ENCODE data around the gene PRPF38A.

Gene PRPF38A

GRCh38 chr1:52393174-52393573 lies 11.2 kb upstream of the PRPF38A start:
- no peak for DNase-seq (ENCODE audit: low read depth in 2 of 3, low spot score in 1 of 3)

GRCh38 chr1:52399629-52400028 lies 4.8 kb upstream of the PRPF38A start:
- DNase-seq (ENCODE audit: low read depth in 2 of 3, low spot score in 1 of 3) = no peak

- DNase-seq (ENCODE audit: low read depth in 2 of 3, low spot score in 1 of 3) = no peak
Measured at GRCh38 chr1:52400131-52400530, 4.3 kb upstream of the PRPF38A start.

- DNase-seq (ENCODE audit: low read depth in 2 of 3, low spot score in 1 of 3) = no peak
Measured at GRCh38 chr1:52402860-52403240, 1.6 kb upstream of the PRPF38A start.

- peak; percentile 37 to 56 (median 37) for DNase-seq (ENCODE audit: low read depth in 2 of 3, low spot score in 1 of 3)
Measured at GRCh38 chr1:52403566-52404115, 761 bp upstream of the PRPF38A start.

- DNase-seq (ENCODE audit: low read depth in 2 of 3, low spot score in 1 of 3) = no peak
Measured at GRCh38 chr1:52404975-52405338, 555 bp downstream of the PRPF38A start.

GRCh38 chr1:52413410-52413989 lies 9.1 kb downstream of the PRPF38A start:
- no peak for DNase-seq (ENCODE audit: low read depth in 2 of 3, low spot score in 1 of 3)

GRCh38 chr1:52414942-52415341 lies 10.5 kb downstream of the PRPF38A start:
- DNase-seq (ENCODE audit: low read depth in 2 of 3, low spot score in 1 of 3) = no peak

- DNase-seq (ENCODE audit: low read depth in 2 of 3, low spot score in 1 of 3) = no peak
Measured at GRCh38 chr1:52416811-52417210, 12.4 kb downstream of the PRPF38A start.

- DNase-seq (ENCODE audit: low read depth in 2 of 3, low spot score in 1 of 3) = no peak
Measured at GRCh38 chr1:52420713-52421112, 16.3 kb downstream of the PRPF38A start.

- DNase-seq (ENCODE audit: low read depth in 2 of 3, low spot score in 1 of 3) = no peak
Measured at GRCh38 chr1:52423055-52423454, 18.7 kb downstream of the PRPF38A start.

- peak; percentile 31 to 46 (median 36) for DNase-seq (ENCODE audit: low read depth in 2 of 3, low spot score in 1 of 3)
Measured at GRCh38 chr1:52423771-52424170, 19.4 kb downstream of the PRPF38A start.

GRCh38 chr1:52424231-52424636 lies 19.8 kb downstream of the PRPF38A start:
- DNase-seq (ENCODE audit: low read depth in 2 of 3, low spot score in 1 of 3) = peak in 1 of 3 donors; percentile 9

GRCh38 chr1:52424813-52425212 lies 20.4 kb downstream of the PRPF38A start:
- DNase-seq (ENCODE audit: low read depth in 2 of 3, low spot score in 1 of 3) = no peak

- DNase-seq (ENCODE audit: low read depth in 2 of 3, low spot score in 1 of 3) = no peak
Measured at GRCh38 chr1:52426371-52426770, 22.0 kb downstream of the PRPF38A start.

- no peak for DNase-seq (ENCODE audit: low read depth in 2 of 3, low spot score in 1 of 3)
Measured at GRCh38 chr1:52427152-52427551, 22.8 kb downstream of the PRPF38A start.

GRCh38 chr1:52432807-52433206 lies 28.4 kb downstream of the PRPF38A start:
- DNase-seq (ENCODE audit: low read depth in 2 of 3, low spot score in 1 of 3) = no peak

GRCh38 chr1:52435211-52435610 lies 30.8 kb downstream of the PRPF38A start:
- DNase-seq (ENCODE audit: low read depth in 2 of 3, low spot score in 1 of 3) = no peak

GRCh38 chr1:52435650-52436049 lies 31.2 kb downstream of the PRPF38A start:
- no peak for DNase-seq (ENCODE audit: low read depth in 2 of 3, low spot score in 1 of 3)

- no peak for DNase-seq (ENCODE audit: low read depth in 2 of 3, low spot score in 1 of 3)
Measured at GRCh38 chr1:52436817-52437216, 32.4 kb downstream of the PRPF38A start.

GRCh38 chr1:52439976-52440375 lies 35.6 kb downstream of the PRPF38A start:
- DNase-seq (ENCODE audit: low read depth in 2 of 3, low spot score in 1 of 3) = no peak

- no peak for DNase-seq (ENCODE audit: low read depth in 2 of 3, low spot score in 1 of 3)
Measured at GRCh38 chr1:52444463-52444862, 40.1 kb downstream of the PRPF38A start.

- no peak for DNase-seq (ENCODE audit: low read depth in 2 of 3, low spot score in 1 of 3)
Measured at GRCh38 chr1:52454127-52454526, 49.7 kb downstream of the PRPF38A start.

Data from stimulated activated CD4-positive, alpha-beta T cell treated with anti-CD3 and anti-CD28 coated beads, Interleukin-12 subunit alpha, Interleukin-12 subunit beta, amount 100 ng/mL, for 48 hours (primary cell).